ENCODE measurements around the gene ADD2. TPM values are rescaled to one million over a fixed set of nuclear protein-coding genes. Genes with fewer than 3 reads are reported as not detected.

ADD2 gene
- total and polyA plus RNA-seq, 4 donors, result 0.08 to 156 (median 0.16) TPM; not detected in 1

DNA sequence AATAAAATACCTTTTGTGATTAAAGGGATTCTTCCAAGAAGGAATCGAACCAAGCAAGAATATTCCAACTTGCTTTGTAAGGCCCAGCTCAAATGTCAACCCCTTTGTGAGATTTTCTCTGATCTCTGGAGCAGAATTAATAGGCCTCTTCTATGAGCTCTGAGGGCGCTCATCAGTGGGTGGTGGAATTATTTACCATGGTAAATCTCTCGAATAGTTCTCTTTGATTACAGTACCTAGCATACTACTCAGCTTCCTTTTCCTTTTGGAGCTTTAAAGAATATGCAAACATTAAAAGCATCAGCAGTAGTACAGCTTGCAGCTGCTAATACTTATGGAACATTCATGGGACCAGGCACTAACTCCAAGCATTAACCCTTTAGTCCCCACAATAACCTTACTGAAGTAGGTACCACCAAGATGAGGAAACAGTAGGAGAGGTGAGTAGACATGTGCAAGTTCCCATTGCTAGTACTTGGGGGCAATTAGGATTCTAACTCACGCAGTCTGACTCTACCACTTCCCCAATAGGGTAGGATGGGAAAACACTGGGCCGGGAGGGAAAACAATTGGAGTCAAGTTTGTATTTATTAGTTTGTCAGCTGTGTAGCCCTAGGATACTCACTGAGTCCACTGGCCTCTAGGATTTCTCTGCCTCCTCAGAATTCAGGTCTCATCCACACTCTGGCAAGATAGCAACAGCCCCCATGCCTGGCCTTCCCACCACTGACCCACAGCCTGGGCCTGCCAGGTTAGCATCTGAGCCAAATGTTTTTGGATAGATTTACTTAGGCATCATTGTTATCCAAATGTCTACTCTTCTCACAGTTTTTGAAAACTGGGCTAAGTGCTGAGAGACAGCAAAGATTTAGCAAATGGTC lies 21.7 kb downstream of the ADD2 start:
- no peak for TF ChIP-seq CTCF (IDR thresholded peaks at IDR 0.05; ENCODE audit: low read depth, low read length, missing input control)
- TF ChIP-seq, protein P1, sequence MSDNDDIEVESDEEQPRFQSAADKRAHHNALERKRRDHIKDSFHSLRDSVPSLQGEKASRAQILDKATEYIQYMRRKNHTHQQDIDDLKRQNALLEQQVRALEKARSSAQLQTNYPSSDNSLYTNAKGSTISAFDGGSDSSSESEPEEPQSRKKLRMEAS (IDR thresholded peaks at IDR 0.05), result no peak
- no peak for TF ChIP-seq SP1 (IDR thresholded peaks at IDR 0.05)
- no peak for TF ChIP-seq GABPA (IDR thresholded peaks at IDR 0.05 in 1 of 2, conservative IDR thresholded peaks at IDR 0.05 in 1 of 2)
- no peak for TF ChIP-seq FOXA2 (IDR thresholded peaks at IDR 0.05)
- no peak for TF ChIP-seq JUND (IDR thresholded peaks at IDR 0.05)
- no peak for TF ChIP-seq NR2F2 (IDR thresholded peaks at IDR 0.05)
- no peak for TF ChIP-seq RAD21 (IDR thresholded peaks at IDR 0.05)
- no peak for TF ChIP-seq HNF4G (IDR thresholded peaks at IDR 0.05)
- TF ChIP-seq, protein P2, sequence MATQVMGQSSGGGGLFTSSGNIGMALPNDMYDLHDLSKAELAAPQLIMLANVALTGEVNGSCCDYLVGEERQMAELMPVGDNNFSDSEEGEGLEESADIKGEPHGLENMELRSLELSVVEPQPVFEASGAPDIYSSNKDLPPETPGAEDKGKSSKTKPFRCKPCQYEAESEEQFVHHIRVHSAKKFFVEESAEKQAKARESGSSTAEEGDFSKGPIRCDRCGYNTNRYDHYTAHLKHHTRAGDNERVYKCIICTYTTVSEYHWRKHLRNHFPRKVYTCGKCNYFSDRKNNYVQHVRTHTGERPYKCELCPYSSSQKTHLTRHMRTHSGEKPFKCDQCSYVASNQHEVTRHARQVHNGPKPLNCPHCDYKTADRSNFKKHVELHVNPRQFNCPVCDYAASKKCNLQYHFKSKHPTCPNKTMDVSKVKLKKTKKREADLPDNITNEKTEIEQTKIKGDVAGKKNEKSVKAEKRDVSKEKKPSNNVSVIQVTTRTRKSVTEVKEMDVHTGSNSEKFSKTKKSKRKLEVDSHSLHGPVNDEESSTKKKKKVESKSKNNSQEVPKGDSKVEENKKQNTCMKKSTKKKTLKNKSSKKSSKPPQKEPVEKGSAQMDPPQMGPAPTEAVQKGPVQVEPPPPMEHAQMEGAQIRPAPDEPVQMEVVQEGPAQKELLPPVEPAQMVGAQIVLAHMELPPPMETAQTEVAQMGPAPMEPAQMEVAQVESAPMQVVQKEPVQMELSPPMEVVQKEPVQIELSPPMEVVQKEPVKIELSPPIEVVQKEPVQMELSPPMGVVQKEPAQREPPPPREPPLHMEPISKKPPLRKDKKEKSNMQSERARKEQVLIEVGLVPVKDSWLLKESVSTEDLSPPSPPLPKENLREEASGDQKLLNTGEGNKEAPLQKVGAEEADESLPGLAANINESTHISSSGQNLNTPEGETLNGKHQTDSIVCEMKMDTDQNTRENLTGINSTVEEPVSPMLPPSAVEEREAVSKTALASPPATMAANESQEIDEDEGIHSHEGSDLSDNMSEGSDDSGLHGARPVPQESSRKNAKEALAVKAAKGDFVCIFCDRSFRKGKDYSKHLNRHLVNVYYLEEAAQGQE (IDR thresholded peaks at IDR 0.05), result no peak
- no peak for TF ChIP-seq YY1 (IDR thresholded peaks at IDR 0.05)
- no peak for TF ChIP-seq TAF1 (conservative IDR thresholded peaks at IDR 0.05)
- TF ChIP-seq, protein P3, sequence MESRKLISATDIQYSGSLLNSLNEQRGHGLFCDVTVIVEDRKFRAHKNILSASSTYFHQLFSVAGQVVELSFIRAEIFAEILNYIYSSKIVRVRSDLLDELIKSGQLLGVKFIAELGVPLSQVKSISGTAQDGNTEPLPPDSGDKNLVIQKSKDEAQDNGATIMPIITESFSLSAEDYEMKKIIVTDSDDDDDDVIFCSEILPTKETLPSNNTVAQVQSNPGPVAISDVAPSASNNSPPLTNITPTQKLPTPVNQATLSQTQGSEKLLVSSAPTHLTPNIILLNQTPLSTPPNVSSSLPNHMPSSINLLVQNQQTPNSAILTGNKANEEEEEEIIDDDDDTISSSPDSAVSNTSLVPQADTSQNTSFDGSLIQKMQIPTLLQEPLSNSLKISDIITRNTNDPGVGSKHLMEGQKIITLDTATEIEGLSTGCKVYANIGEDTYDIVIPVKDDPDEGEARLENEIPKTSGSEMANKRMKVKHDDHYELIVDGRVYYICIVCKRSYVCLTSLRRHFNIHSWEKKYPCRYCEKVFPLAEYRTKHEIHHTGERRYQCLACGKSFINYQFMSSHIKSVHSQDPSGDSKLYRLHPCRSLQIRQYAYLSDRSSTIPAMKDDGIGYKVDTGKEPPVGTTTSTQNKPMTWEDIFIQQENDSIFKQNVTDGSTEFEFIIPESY (IDR thresholded peaks at IDR 0.05), result no peak
- no peak for TF ChIP-seq FOXA1 (IDR thresholded peaks at IDR 0.05)
- no peak for TF ChIP-seq HNF4A (conservative IDR thresholded peaks at IDR 0.05)
- no peak for TF ChIP-seq EGR1 (IDR thresholded peaks at IDR 0.05; ENCODE audit: low read depth in 2 of 2)
- H3K4me1 ChIP-seq (ENCODE audit: control insufficient read depth in 4 of 4, insufficient read depth in 4 of 4, low read length in 3 of 4), result no peaks in the 10 kb centered on the region
- no peak for DNase-seq (ENCODE audit: low spot score)
- no peaks in the 10 kb centered on the region for H3K27me3 ChIP-seq (ENCODE audit: control insufficient read depth in 4 of 4, insufficient read depth in 4 of 4, low read length in 3 of 4)
- no peak overlapping the region for H3K9ac ChIP-seq (ENCODE audit: low read depth in 1 of 2, low read length in 2 of 2)
- H3K4me3 ChIP-seq (ENCODE audit: low read depth in 1 of 3, low read length in 3 of 3), result no peak overlapping the region
- 74% methylated on average over 5 of the region's 5 CpGs for WGBS
- no peak overlapping the region for H3K27ac ChIP-seq (ENCODE audit: low read depth in 1 of 2, low read length in 2 of 2)
- H3K36me3 ChIP-seq (ENCODE audit: control insufficient read depth in 4 of 4, insufficient read depth in 3 of 4, low read depth in 1 of 4, low read length in 3 of 4), result no peaks in the 10 kb centered on the region
- H3K9me3 ChIP-seq (ENCODE audit: control insufficient read depth in 4 of 4, low read length in 3 of 4), result no peaks in the 10 kb centered on the region

Measured in liver (tissue), 9 donors.